ENCODE measurements around the gene PRICKLE4.

GRCh38 chr6:41770381-41771057 lies 10.1 kb upstream of the PRICKLE4 start:
- no peak for TF ChIP-seq CTCF (IDR thresholded peaks at IDR 0.05; ENCODE audit: borderline replicate concordance, extremely low read depth, low read length, poor library complexity, severe bottlenecking)
- no peak for TF ChIP-seq EZH2 (IDR thresholded peaks at IDR 0.05; ENCODE audit: borderline replicate concordance, low read depth, low read length, severe bottlenecking)

Measured in DND-41 (cell line).